GM10248 (cell line): Measurements from ENCODE around the gene STON2.

Source experiments
- CTCF ChIA-PET: fragments of 300-600 bp; sonication (Branson Sonifier 250); formaldehyde crosslinking; extraction: SDS; loops from one replicate; lab custom pipeline; 2021; ENCODE audit warnings: antibody characterized with exemption; lab: Yijun Ruan, JAX
- POLR2A ChIA-PET: fragments of 350-650 bp; sonication (Branson Sonifier 250); formaldehyde crosslinking; extraction: SDS; loops from one replicate; lab custom pipeline; 2020; ENCODE audit warnings: antibody characterized with exemption; lab: Yijun Ruan, JAX
- DNase-seq: peaks from one replicate; pipeline ENCODE4 v3.0.0; 2012; ENCODE audit errors: extremely low spot score
- TF ChIP-seq, protein P1 (sequence below): IDR thresholded peaks from 2 replicates; pipeline ENCODE4 v1.5.1; 2012; ENCODE audit warnings: mild to moderate bottlenecking, low read depth; ENCODE audit errors: extremely low read depth, missing control alignments, control extremely low read depth

STON2 gene

GRCh38 chr14:81273521-81273920 is 126.6 kb downstream of the STON2 start:
- ChIA-PET CTCF (interaction anchor here (0.5 to 9.8 kb wide), 3 partner anchors 16 to 180 kb away, joined by 3 to 137 read pairs (median 3); no protein-coding TSS in a partner anchor), POLR2A (no interaction called here)
- TF ChIP-seq, protein P1, sequence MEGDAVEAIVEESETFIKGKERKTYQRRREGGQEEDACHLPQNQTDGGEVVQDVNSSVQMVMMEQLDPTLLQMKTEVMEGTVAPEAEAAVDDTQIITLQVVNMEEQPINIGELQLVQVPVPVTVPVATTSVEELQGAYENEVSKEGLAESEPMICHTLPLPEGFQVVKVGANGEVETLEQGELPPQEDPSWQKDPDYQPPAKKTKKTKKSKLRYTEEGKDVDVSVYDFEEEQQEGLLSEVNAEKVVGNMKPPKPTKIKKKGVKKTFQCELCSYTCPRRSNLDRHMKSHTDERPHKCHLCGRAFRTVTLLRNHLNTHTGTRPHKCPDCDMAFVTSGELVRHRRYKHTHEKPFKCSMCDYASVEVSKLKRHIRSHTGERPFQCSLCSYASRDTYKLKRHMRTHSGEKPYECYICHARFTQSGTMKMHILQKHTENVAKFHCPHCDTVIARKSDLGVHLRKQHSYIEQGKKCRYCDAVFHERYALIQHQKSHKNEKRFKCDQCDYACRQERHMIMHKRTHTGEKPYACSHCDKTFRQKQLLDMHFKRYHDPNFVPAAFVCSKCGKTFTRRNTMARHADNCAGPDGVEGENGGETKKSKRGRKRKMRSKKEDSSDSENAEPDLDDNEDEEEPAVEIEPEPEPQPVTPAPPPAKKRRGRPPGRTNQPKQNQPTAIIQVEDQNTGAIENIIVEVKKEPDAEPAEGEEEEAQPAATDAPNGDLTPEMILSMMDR, result no peak
- DNase-seq, result no peak

DNA sequence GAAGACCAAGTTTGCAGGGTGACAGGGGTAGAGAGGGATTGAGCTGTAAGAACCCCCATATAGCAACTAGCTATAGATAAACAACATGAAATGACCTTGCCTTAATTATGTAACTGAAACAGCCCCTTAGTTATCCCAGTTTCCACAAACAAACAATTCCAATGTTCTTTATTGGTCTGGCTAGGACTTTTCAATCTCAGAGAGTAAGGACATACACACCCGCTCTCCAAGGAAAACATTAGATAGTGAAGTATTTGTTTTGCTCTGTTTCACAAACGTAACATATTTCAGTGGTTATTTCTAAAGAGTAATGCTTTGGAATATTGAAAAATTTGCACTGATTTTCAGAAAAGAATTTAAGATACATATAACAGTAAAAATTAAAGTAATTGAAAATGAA is 127.8 kb downstream of the STON2 start:
- POLR2A ChIA-PET, result no interaction called here
- DNase-seq, result no peak

DNA sequence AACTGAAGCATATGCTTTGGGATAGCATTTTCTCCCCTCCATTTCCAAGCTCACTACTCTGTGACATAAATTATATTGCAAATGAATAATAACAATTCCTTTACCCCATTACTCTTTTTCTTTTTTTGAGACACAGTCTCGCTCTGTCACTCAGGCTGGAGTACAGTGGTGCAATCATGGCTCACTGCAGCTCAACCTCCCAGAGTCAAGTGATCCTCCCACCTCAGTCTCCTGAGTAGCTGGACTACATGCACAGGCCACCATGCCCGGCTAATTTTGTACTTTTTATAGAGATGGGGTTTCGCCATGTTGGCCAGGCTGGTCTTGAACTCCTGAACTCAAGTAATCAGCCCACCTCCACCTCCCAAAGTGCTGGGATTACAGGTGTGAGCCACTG is 130.1 kb downstream of the STON2 start:
- TF ChIP-seq, protein P1, result no peak
- no peak for DNase-seq
- ChIA-PET CTCF (interaction anchor here (0.7 to 9.8 kb wide), 18 partner anchors 8 to 200 kb away, joined by 3 to 137 read pairs (median 6); partner anchors contain the start of gene GTF2A1), POLR2A (no interaction called here)

More for the DNA sequence above, 127.8 kb downstream of the STON2 start:
- CTCF ChIA-PET, result interaction anchor here (1.0 to 9.8 kb wide), 6 partner anchors 9 to 275 kb away, joined by 3 to 137 read pairs (median 8); no protein-coding TSS in a partner anchor
- TF ChIP-seq, protein P1, result no peak

DNA sequence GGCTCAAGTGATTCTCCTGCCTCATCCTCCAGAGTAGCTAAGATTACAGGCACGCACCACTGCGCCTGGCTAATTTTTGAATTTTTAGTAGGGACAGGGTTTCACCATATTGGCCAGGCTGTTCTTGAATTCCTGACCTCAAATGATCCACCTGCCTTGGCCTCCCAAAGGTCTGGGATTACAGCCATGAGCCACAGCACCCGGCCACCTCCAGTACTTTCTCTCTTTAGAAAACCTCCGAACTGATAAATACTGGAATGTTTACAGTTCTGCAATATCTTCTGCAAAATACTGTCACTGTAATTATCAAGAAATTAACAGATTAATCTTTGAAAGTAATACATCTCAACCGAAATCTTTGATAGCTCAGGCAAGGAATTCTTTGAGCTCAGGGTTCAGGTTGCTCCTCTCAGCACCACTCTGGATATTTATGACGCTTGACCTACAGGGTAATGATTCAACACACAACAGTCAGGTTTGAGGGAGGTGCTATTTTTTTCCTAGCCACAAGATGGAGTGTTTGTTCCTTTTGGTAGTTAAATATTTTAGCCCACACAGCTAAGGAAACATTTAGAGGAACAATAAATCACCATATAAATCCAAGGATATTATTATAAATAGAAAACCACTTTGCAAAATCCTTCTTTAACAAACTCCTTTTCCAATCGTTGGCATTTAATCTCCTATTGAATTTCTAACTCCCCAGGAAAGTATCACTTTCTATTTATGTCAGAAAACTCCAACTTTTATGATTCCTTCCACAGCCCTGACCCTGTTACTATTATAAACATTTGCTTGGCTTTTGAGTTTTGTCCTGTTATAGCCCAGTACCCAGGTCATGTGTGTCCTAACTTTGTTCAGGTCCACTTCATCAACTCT is 130.8 kb downstream of the STON2 start:
- ChIA-PET CTCF (interaction anchor here (0.7 to 9.8 kb wide), 26 partner anchors 9 to 307 kb away, joined by 3 to 137 read pairs (median 4); partner anchors contain the start of gene GTF2A1), POLR2A (no interaction called here)
- peak; percentile 74 for DNase-seq
- TF ChIP-seq, protein P1, result peak; percentile 67

DNA sequence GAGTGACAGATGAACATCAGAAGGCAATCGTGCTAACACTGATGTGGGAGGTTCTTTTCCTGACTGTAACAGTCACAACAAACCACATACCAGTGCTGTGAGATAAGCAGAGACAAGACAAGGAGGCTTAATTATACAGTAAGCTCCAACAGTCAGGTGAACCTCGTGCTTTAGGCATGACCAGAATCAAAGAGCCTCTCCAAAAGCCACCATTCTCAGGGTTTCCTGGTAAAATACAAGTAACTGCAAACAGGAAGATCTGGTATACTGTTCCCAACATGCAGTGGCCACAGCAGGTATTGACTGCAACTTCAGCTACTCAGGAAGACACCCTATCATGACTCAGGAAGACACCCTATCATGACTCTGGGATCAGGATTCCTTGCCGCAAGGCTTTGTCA is 132.1 kb downstream of the STON2 start:
- POLR2A ChIA-PET, result interaction anchor here (0.7 kb wide), 1 partner anchor 47 kb away, joined by 4 read pairs; the partner anchor contains the start of gene GTF2A1
- no peak for DNase-seq
- CTCF ChIA-PET, result interaction anchor here (1.0 to 9.8 kb wide), 13 partner anchors 10 to 264 kb away, joined by 3 to 137 read pairs (median 5); no protein-coding TSS in a partner anchor
- TF ChIP-seq, protein P1, result no peak

DNA sequence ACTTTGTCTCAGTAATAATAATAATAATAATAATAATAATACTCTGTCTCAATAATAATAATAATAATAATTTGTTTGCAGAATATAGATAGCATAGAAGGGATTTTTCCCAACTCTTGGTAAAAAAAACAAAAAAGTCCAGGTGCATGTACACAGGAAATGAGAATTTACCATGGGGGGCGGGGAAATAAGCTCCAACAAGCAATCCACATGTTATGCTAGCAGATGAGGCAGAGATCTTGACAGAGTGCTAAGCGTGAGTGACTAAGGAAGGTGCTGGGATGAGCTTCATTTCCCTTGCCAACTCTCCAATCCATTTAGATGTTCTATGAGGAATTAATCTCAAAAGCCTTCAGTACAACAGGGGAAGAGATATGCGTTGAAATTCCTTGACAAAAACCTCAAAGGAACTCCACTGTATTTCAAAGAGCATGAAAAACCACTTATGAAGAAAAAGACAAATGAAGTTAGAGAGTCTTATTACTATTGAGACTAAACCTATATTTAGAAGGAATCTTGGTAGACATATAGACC is 134.4 kb downstream of the STON2 start:
- DNase-seq, result no peak
- POLR2A ChIA-PET, result no interaction called here
- TF ChIP-seq, protein P1, result no peak
- CTCF ChIA-PET, result interaction anchor here (0.9 to 9.8 kb wide), 6 partner anchors 11 to 199 kb away, joined by 3 to 137 read pairs (median 10); no protein-coding TSS in a partner anchor
